Stimulated activated CD4-positive, alpha-beta T cell treated with anti-CD3 and anti-CD28 coated beads, Interleukin-15, amount 100 ng/mL, for 1 hour (primary cell): ENCODE results near the gene PACC1.
"Not testable (repeated sequence)": the region's sequence is repeated elsewhere in the genome, so short reads cannot be mapped to it uniquely, and the experiment has no call there.

ENCODE experiments used
- DNase-seq, 2 donors: peaks; one replicate each; pipeline ENCODE4 v3.0.0-alpha.2; 2020; ENCODE audit warnings: low read depth in 1 of 2, low spot score in 1 of 2

The PACC1 gene

GRCh38 chr1:212397171-212397570 is 17.5 kb downstream of the PACC1 start:
- DNase-seq, result no peak

- no peak for DNase-seq
These were observed 18.0 kb downstream of the PACC1 start for GRCh38 chr1:212396638-212397037.

- not testable (repeated sequence) for DNase-seq
These were observed 18.8 kb downstream of the PACC1 start for GRCh38 chr1:212395678-212396437.

GRCh38 chr1:212388985-212389716 is 25.5 kb downstream of the PACC1 start:
- no peak for DNase-seq

- DNase-seq, result no peak
These were observed 28.7 kb downstream of the PACC1 start for GRCh38 chr1:212386029-212386428.

GRCh38 chr1:212381397-212382035 is 33.2 kb downstream of the PACC1 start:
- no peak for DNase-seq

GRCh38 chr1:212379366-212379765 is 35.3 kb downstream of the PACC1 start:
- no peak for DNase-seq

- no peak for DNase-seq
These were observed 37.0 kb downstream of the PACC1 start for GRCh38 chr1:212377644-212378043.

- no peak for DNase-seq
These were observed 38.7 kb downstream of the PACC1 start for GRCh38 chr1:212375986-212376385.

GRCh38 chr1:212368073-212368484 is 46.6 kb downstream of the PACC1 start:
- peak in 1 of 2 donors; percentile 6 for DNase-seq

- DNase-seq, result no peak
These were observed 47.1 kb downstream of the PACC1 start for GRCh38 chr1:212367474-212368072.

- no peak for DNase-seq
These were observed 47.8 kb downstream of the PACC1 start for GRCh38 chr1:212366901-212367300.

- DNase-seq, result no peak
These were observed 49.7 kb downstream of the PACC1 start for GRCh38 chr1:212364985-212365384.

GRCh38 chr1:212359794-212360479 is 54.7 kb downstream of the PACC1 start:
- no peak for DNase-seq

GRCh38 chr1:212355230-212355969 is 59.3 kb downstream of the PACC1 start:
- DNase-seq, result no peak

- DNase-seq, result no peak
These were observed 60.2 kb downstream of the PACC1 start for GRCh38 chr1:212354464-212354863.

GRCh38 chr1:212353181-212353580 is 61.5 kb downstream of the PACC1 start:
- no peak for DNase-seq

- DNase-seq, result no peak
These were observed 62.9 kb downstream of the PACC1 start for GRCh38 chr1:212351588-212352362.

GRCh38 chr1:212346601-212347000 is 68.1 kb downstream of the PACC1 start:
- no peak for DNase-seq

- no peak for DNase-seq
These were observed 69.8 kb downstream of the PACC1 start for GRCh38 chr1:212344905-212345304.
